ENCODE data around the gene SPRYD3. TPM values are rescaled to one million over a fixed set of nuclear protein-coding genes. Genes with fewer than 3 reads are reported as not detected.
A peak's percentile ranks its signal among the peaks of the same experiment; 100 is the strongest.

SPRYD3 gene
- total RNA-seq, 1 donor from 2014 or later: 10.5 TPM

- H3K4me3 Mint-ChIP-seq (ENCODE audit: unreplicated experiment): no peak overlapping the region
- DNase-seq (ENCODE audit: low spot score): no peak
- H3K27me3 Mint-ChIP-seq (ENCODE audit: unreplicated experiment): peaks cover 24% of the 10 kb centered on the region
- peaks cover 29% of the 10 kb centered on the region for H3K4me1 Mint-ChIP-seq (ENCODE audit: unreplicated experiment)
- TF ChIP-seq, protein P1, sequence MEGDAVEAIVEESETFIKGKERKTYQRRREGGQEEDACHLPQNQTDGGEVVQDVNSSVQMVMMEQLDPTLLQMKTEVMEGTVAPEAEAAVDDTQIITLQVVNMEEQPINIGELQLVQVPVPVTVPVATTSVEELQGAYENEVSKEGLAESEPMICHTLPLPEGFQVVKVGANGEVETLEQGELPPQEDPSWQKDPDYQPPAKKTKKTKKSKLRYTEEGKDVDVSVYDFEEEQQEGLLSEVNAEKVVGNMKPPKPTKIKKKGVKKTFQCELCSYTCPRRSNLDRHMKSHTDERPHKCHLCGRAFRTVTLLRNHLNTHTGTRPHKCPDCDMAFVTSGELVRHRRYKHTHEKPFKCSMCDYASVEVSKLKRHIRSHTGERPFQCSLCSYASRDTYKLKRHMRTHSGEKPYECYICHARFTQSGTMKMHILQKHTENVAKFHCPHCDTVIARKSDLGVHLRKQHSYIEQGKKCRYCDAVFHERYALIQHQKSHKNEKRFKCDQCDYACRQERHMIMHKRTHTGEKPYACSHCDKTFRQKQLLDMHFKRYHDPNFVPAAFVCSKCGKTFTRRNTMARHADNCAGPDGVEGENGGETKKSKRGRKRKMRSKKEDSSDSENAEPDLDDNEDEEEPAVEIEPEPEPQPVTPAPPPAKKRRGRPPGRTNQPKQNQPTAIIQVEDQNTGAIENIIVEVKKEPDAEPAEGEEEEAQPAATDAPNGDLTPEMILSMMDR (IDR thresholded peaks at IDR 0.05; ENCODE audit: unreplicated experiment): no peak
- H3K36me3 Mint-ChIP-seq (ENCODE audit: low read depth, unreplicated experiment): peaks cover 30% of the 10 kb centered on the region
- no peaks in the 10 kb centered on the region for H3K9me3 Mint-ChIP-seq (ENCODE audit: unreplicated experiment)
- peak overlapping the region; percentile 24 for H3K27ac Mint-ChIP-seq (ENCODE audit: unreplicated experiment)
Measured at GRCh38 chr12:53061404-53062010, 17.7 kb downstream of the SPRYD3 start.

DNA sequence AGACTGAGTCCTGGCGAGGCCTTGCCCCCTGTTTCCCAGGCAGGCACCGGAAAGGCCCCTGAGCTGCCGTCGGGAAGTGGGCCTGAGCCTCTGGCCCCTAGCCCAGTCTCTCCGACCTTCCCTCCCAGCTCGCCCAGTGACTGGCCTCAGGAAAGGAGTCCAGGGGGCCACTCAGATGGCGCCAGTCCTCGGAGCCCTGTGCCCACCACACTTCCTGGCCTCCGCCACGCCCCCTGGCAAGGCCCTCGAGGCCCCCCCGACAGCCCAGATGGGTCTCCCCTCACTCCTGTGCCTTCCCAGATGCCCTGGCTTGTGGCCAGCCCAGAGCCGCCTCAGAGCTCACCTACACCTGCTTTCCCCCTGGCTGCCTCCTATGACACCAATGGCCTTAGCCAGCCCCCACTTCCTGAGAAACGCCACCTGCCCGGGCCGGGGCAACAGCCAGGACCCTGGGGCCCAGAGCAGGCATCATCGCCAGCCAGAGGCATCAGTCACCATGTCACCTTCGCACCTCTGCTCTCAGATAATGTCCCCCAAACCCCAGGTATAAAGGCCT, 18.4 kb downstream of the SPRYD3 start:
- no peak overlapping the region for H3K4me3 Mint-ChIP-seq (ENCODE audit: unreplicated experiment)
- H3K9me3 Mint-ChIP-seq (ENCODE audit: unreplicated experiment): no peaks in the 10 kb centered on the region
- peaks cover 22% of the 10 kb centered on the region for H3K4me1 Mint-ChIP-seq (ENCODE audit: unreplicated experiment)
- DNase-seq (ENCODE audit: low spot score): no peak
- peaks cover 23% of the 10 kb centered on the region for H3K27me3 Mint-ChIP-seq (ENCODE audit: unreplicated experiment)
- peaks cover 33% of the 10 kb centered on the region for H3K36me3 Mint-ChIP-seq (ENCODE audit: low read depth, unreplicated experiment)
- H3K27ac Mint-ChIP-seq (ENCODE audit: unreplicated experiment): no peak overlapping the region
- TF ChIP-seq, protein P1 (IDR thresholded peaks at IDR 0.05; ENCODE audit: unreplicated experiment): no peak

GRCh38 chr12:53060064-53060720, 19.0 kb downstream of the SPRYD3 start:
- peaks cover 24% of the 10 kb centered on the region for H3K27me3 Mint-ChIP-seq (ENCODE audit: unreplicated experiment)
- H3K9me3 Mint-ChIP-seq (ENCODE audit: unreplicated experiment): no peaks in the 10 kb centered on the region
- no peak for DNase-seq (ENCODE audit: low spot score)
- peak overlapping the region; percentile 57 for H3K27ac Mint-ChIP-seq (ENCODE audit: unreplicated experiment)
- TF ChIP-seq, protein P1 (IDR thresholded peaks at IDR 0.05; ENCODE audit: unreplicated experiment): no peak
- H3K36me3 Mint-ChIP-seq (ENCODE audit: low read depth, unreplicated experiment): peaks cover 36% of the 10 kb centered on the region
- no peak overlapping the region for H3K4me3 Mint-ChIP-seq (ENCODE audit: unreplicated experiment)
- peaks cover 17% of the 10 kb centered on the region for H3K4me1 Mint-ChIP-seq (ENCODE audit: unreplicated experiment)

DNA sequence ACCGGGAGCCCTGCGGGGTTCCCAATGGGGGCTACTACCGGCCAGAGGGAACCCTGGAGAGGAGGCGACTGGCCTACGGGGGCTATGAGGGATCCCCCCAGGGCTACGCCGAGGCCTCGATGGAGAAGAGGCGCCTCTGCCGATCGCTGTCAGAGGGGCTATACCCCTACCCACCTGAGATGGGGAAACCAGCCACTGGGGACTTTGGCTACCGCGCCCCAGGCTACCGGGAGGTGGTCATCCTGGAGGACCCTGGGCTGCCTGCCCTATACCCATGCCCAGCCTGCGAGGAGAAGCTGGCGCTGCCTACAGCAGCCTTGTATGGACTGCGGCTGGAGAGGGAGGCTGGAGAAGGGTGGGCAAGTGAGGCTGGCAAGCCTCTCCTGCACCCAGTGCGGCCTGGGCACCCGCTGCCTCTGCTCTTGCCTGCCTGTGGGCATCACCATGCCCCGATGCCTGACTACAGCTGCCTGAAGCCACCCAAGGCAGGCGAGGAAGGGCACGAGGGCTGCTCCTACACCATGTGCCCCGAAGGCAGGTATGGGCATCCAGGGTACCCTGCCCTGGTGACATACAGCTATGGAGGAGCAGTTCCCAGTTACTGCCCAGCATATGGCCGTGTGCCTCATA, 19.6 kb downstream of the SPRYD3 start:
- no peak overlapping the region for H3K4me3 Mint-ChIP-seq (ENCODE audit: unreplicated experiment)
- H3K4me1 Mint-ChIP-seq (ENCODE audit: unreplicated experiment): peaks cover 13% of the 10 kb centered on the region
- H3K9me3 Mint-ChIP-seq (ENCODE audit: unreplicated experiment): no peaks in the 10 kb centered on the region
- peaks cover 22% of the 10 kb centered on the region for H3K27me3 Mint-ChIP-seq (ENCODE audit: unreplicated experiment)
- peaks cover 33% of the 10 kb centered on the region for H3K36me3 Mint-ChIP-seq (ENCODE audit: low read depth, unreplicated experiment)
- DNase-seq (ENCODE audit: low spot score): no peak
- no peak overlapping the region for H3K27ac Mint-ChIP-seq (ENCODE audit: unreplicated experiment)
- TF ChIP-seq, protein P1 (IDR thresholded peaks at IDR 0.05; ENCODE audit: unreplicated experiment): no peak
